Stomach (tissue), 9 donors: ENCODE data around the gene PHF1. TPM values are rescaled to one million over a fixed set of nuclear protein-coding genes. Genes with fewer than 3 reads are reported as not detected.

Experiments used
- DNase-seq, 2 donors: peaks; one replicate each; pipeline versions ENCODE4 v3.0.0 to v3.0.0-alpha.2; 2013 to 2019
- H3K27ac ChIP-seq, 5 donors: fragments of 200-600 bp in 4 of 5; sonication (generic) in 4 of 5; one replicate each; pipeline ENCODE4 v1.5.1; 2013 to 2019; ENCODE audit warnings: mild to moderate bottlenecking in 1 of 5, moderate library complexity in 1 of 5
- H3K27me3 ChIP-seq, 3 donors: fragments of 200-600 bp; sonication (generic); one replicate each; pipeline ENCODE4 v1.5.1; 2017 to 2019; ENCODE audit warnings: mixed run types in 1 of 3
- H3K36me3 ChIP-seq, 4 donors: fragments of 200-600 bp; sonication (generic); 1 replicate in 3 of 4; 2 replicates in 1 of 4; pipeline ENCODE4 v1.5.1; 2016 to 2019
- H3K4me1 ChIP-seq, 4 donors: fragments of 200-600 bp; sonication (generic); one replicate each; pipeline ENCODE4 v1.5.1; 2016 to 2019
- H3K4me3 ChIP-seq, 4 donors: fragments of 200-600 bp; sonication (generic) in 3 of 4; one replicate each; pipeline ENCODE4 v1.5.1; 2016 to 2019; ENCODE audit warnings: mild to moderate bottlenecking in 1 of 4
- H3K9me3 ChIP-seq, 4 donors: fragments of 200-600 bp; sonication (generic); one replicate each; pipeline ENCODE4 v1.5.1; 2016 to 2019
- CTCF ChIP-seq, 7 experiments: fragments of 450-650 bp in 4 of 7; fragments of 200-600 bp in 3 of 7; sonication (generic) in 3 of 7; IDR thresholded peaks; one replicate each; pipeline ENCODE4 v1.5.1; 2016 to 2019; ENCODE audit warnings: antibody characterized with exemption in 7 of 7, control low read depth in 2 of 7, mild to moderate bottlenecking in 1 of 7
- EP300 ChIP-seq: sonication (generic); formaldehyde crosslinking; IDR thresholded peaks from one replicate; pipeline ENCODE4 v1.6.1; 2017; ENCODE audit warnings: antibody characterized with exemption
- POLR2A ChIP-seq, 4 donors: fragments of 450-650 bp; IDR thresholded peaks; one replicate each; pipeline ENCODE4 v1.6.1; 2016; ENCODE audit warnings: antibody characterized with exemption in 4 of 4, control low read depth in 2 of 4, mild to moderate bottlenecking in 1 of 4, moderate library complexity in 1 of 4
- POLR2AphosphoS5 ChIP-seq, 3 donors: sonication (generic); formaldehyde crosslinking; IDR thresholded peaks; one replicate each; pipeline ENCODE4 v1.6.1; 2016; ENCODE audit warnings: antibody characterized with exemption in 3 of 3
- WGBS, 5 donors: extraction: QIAGEN DNeasy Blood & Tissue Kit in 3 of 5; methylation state at CpG; one replicate each; pipeline versions ENCODE4 v1.1.5 to v1.1.7; 2013 to 2018; 5-methylcytosine and 5-hydroxymethylcytosine counted together
- intact Hi-C: fragments of 100-400 bp; cut with DNase I; formaldehyde crosslinking; loops from one replicate; pipeline ENCODE4 v1.15.1; 2023; ENCODE audit warnings: low total_unique reads
- polyA plus RNA-seq, 3 donors: library from polyadenylated mRNA; stranded (reverse); fragments of 200-250 nt; gene quantifications; one replicate each; pipeline ENCODE4 v1.2.3, GENCODE V29; 2013
- total RNA-seq, 5 donors: library from RNA; depleted of rRNA; stranded (reverse); fragments of >200 nt; gene quantifications; one replicate each; pipeline versions ENCODE4 v1.1.0 to v1.2.3, GENCODE V29; 2014 to 2016
- donor health status: healthy with polysubstance abuse.
- donor health status: Bipolar disorder and iron deficiency.
- donor health status: healthy.

PHF1 gene
- total and polyA plus RNA-seq, 8 donors, result 22.0 to 125 (median 69.4) TPM

- Histone ChIP-seq H3K27ac (no peak overlapping the region), H3K36me3 (peaks cover 26 to 78% (median 70%) of the 10 kb centered on the region in 4 donors), H3K9me3 (no peaks in the 10 kb centered on the region), H3K4me3 (no peak overlapping the region), H3K27me3 (no peaks in the 10 kb centered on the region), H3K4me1 (peaks cover 0 to 18% (median 6%) of the 10 kb centered on the region in 4 donors)
- DNase-seq, result no peak
- no peak for TF ChIP-seq CTCF (IDR thresholded peaks at IDR 0.05)
- TF ChIP-seq POLR2A (IDR thresholded peaks at IDR 0.05), result no peak
- no peak for TF ChIP-seq EP300
- no peak for TF ChIP-seq POLR2AphosphoS5 (IDR thresholded peaks at IDR 0.05)
- 95 to 97% (median 96%) methylated on average over 17 to 18 of the region's 18 CpGs for WGBS, 5 donors
- intact Hi-C loops, result no loop called here
Observed at GRCh38 chr6:33437666-33438065, 26.9 kb downstream of the PHF1 start.

DNA sequence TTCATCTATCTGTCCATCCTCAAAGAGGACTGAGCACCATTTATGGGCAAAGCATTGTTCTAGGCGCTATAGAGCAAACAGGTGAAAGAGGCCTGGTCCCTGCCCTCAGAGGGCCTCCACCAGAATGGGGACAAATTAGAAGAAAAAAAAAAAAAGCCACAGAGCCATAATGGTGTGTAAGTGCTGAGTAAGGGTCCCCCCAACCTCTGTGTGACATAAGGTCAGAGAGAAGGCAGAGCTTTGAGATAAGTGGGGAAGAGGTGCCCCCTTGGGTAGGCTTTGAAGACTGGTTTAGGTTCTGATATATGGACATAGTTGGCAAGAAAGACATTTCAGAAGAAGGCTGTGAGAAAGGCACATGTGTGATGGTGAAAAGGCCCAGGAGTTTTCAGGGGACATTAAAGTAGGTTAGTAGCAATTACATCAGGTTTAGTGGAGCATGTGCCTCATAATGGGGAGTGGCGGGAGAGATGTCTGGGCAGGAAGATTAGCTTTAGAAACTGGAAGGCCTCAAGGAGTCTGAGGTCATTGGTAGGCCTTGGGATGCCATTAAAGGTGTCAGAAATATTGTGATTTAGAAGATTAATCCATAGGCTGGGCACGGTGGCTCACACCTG, 28.3 kb downstream of the PHF1 start:
- 85 to 98% (median 93%) methylated on average over 3 of the region's 3 CpGs for WGBS, 5 donors
- TF ChIP-seq POLR2A (IDR thresholded peaks at IDR 0.05) (no peak), EP300 (no peak), CTCF (IDR thresholded peaks at IDR 0.05) (no peak), POLR2AphosphoS5 (IDR thresholded peaks at IDR 0.05) (no peak)
- H3K36me3 ChIP-seq, result peaks cover 36 to 86% (median 84%) of the 10 kb centered on the region in 4 donors
- intact Hi-C loops, result no loop called here
- no peak overlapping the region for H3K27ac ChIP-seq
- no peak overlapping the region for H3K4me3 ChIP-seq
- peaks cover 0 to 4% (median under 1%) of the 10 kb centered on the region in 4 donors for H3K4me1 ChIP-seq
- no peak for DNase-seq
- no peaks in the 10 kb centered on the region for H3K9me3 ChIP-seq
- no peaks in the 10 kb centered on the region for H3K27me3 ChIP-seq

- H3K27me3 ChIP-seq, result no peaks in the 10 kb centered on the region
- H3K36me3 ChIP-seq, result peaks cover 34 to 93% (median 88%) of the 10 kb centered on the region in 4 donors
- no peak for DNase-seq
- no peak overlapping the region for H3K27ac ChIP-seq
- 72 to 78% (median 73%) methylated on average over 9 of the region's 9 CpGs for WGBS, 5 donors
- TF ChIP-seq EP300, result no peak
- TF ChIP-seq CTCF (IDR thresholded peaks at IDR 0.05), result no peak
- TF ChIP-seq POLR2AphosphoS5 (IDR thresholded peaks at IDR 0.05), result no peak
- TF ChIP-seq POLR2A (IDR thresholded peaks at IDR 0.05), result no peak
- intact Hi-C loops, result no loop called here
- H3K4me3 ChIP-seq, result no peak overlapping the region
- no peaks in the 10 kb centered on the region for H3K4me1 ChIP-seq
- H3K9me3 ChIP-seq, result no peaks in the 10 kb centered on the region
Observed at GRCh38 chr6:33439956-33440648, 29.3 kb downstream of the PHF1 start.

- no peak overlapping the region for H3K4me3 ChIP-seq
- WGBS, 5 donors, result 81 to 88% (median 85%) methylated on average over 18 to 19 of the region's 19 CpGs
- no peaks in the 10 kb centered on the region for H3K4me1 ChIP-seq
- TF ChIP-seq CTCF (IDR thresholded peaks at IDR 0.05), result no peak
- TF ChIP-seq POLR2AphosphoS5 (IDR thresholded peaks at IDR 0.05), result no peak
- TF ChIP-seq EP300, result no peak
- TF ChIP-seq POLR2A (IDR thresholded peaks at IDR 0.05), result no peak
- H3K9me3 ChIP-seq, result no peaks in the 10 kb centered on the region
- no peak overlapping the region for H3K27ac ChIP-seq
- intact Hi-C loops, result no loop called here
- DNase-seq, result no peak
- no peaks in the 10 kb centered on the region for H3K27me3 ChIP-seq
- peaks cover 28 to 92% (median 82%) of the 10 kb centered on the region in 4 donors for H3K36me3 ChIP-seq
Observed at GRCh38 chr6:33440649-33441309, 30.0 kb downstream of the PHF1 start.
